Heart right ventricle (tissue), 16 donors: ENCODE measurements around the gene GLCE. TPM values are rescaled to one million over a fixed set of nuclear protein-coding genes. Genes with fewer than 3 reads are reported as not detected.

Source experiments
- ATAC-seq, 8 donors: fragments of 200-7000 bp; cut with Tn5 transposase; one replicate each; pipeline ENCODE4 v1.9.1; 2020; ENCODE audit warnings: mild to moderate bottlenecking in 8 of 8, moderate library complexity in 8 of 8, moderate number of reproducible peaks in 1 of 8
- DNase-seq, 2 donors: peaks; one replicate each; pipeline ENCODE4 v3.0.0-alpha.2; 2020
- H3K27ac ChIP-seq, 10 donors: fragments of 200-600 bp; sonication (generic) in 2 of 10; one replicate each; pipeline versions ENCODE4 v1.5.0 to v1.8.0; 2020 to 2022; ENCODE audit warnings: mild to moderate bottlenecking in 3 of 10
- H3K27me3 ChIP-seq, 7 donors: fragments of 200-600 bp; one replicate each; pipeline ENCODE4 v1.8.0; 2021 to 2022; ENCODE audit warnings: mild to moderate bottlenecking in 2 of 7
- H3K36me3 ChIP-seq, 9 donors: fragments of 200-600 bp; sonication (generic) in 1 of 9; one replicate each; pipeline versions ENCODE4 v1.5.0 to v1.8.0; 2020 to 2022; ENCODE audit warnings: mild to moderate bottlenecking in 2 of 9
- H3K4me1 ChIP-seq, 9 donors: fragments of 200-600 bp; sonication (generic) in 1 of 9; one replicate each; pipeline versions ENCODE4 v1.5.0 to v1.8.0; 2020 to 2022; ENCODE audit warnings: mild to moderate bottlenecking in 4 of 9
- H3K4me3 ChIP-seq, 10 donors: fragments of 200-600 bp; sonication (generic) in 2 of 10; one replicate each; pipeline versions ENCODE4 v1.5.0 to v1.8.0; 2020 to 2022; ENCODE audit warnings: mild to moderate bottlenecking in 7 of 10, moderate library complexity in 2 of 10
- H3K9me3 ChIP-seq, 11 donors: fragments of 200-600 bp in 10 of 11; sonication (generic) in 2 of 11; one replicate each; pipeline versions ENCODE4 v1.5.0 to v1.8.0; 2013 to 2022; ENCODE audit warnings: mild to moderate bottlenecking in 2 of 11, control low read depth in 1 of 11, moderate library complexity in 1 of 11
- CTCF ChIP-seq, 9 donors: fragments of 200-600 bp; sonication (generic) in 2 of 9; IDR thresholded peaks; one replicate each; pipeline versions ENCODE4 v1.5.0 to v1.8.0; 2021 to 2022; ENCODE audit warnings: antibody characterized with exemption in 9 of 9, mild to moderate bottlenecking in 5 of 9, moderate library complexity in 1 of 9
- WGBS, 2 donors: extraction: QIAGEN DNeasy Blood & Tissue Kit; methylation state at CpG; one replicate each; pipeline ENCODE4 v1.1.7; 2013; ENCODE audit warnings: inconsistent platforms in 1 of 2; 5-methylcytosine and 5-hydroxymethylcytosine counted together
- intact Hi-C, 10 donors: fragments of 100-400 bp; cut with DNase I; formaldehyde crosslinking; loops; one replicate each; pipeline versions ENCODE4 v1.11.1 to v1.14.2; 2022
- polyA plus RNA-seq, 2 donors: library from polyadenylated mRNA; stranded (reverse); fragments of 200-250 nt; gene quantifications; one replicate each; pipeline ENCODE4 v1.2.3, GENCODE V29; 2013
- total RNA-seq, 10 donors: library from RNA; stranded (reverse); fragmentation: NEBNext Ultra II Directional in 3 of 10; extraction: Animal tissue kit (Norgen Biotek cat#: 25700) in 3 of 10; gene quantifications; one replicate each; pipeline versions ENCODE4 v1.2.1 to v1.2.4, GENCODE V29; 2021 to 2023
- donor health status: Arrhythmogenic right ventricular cardiomyopathy.
- donor health status: ischemic (EF 13 %, LVEDD 7.1; RV severe dilation, severe dysfunction).
- donor health status: healthy with polysubstance abuse.
- donor health status: DM: no; HTN: yes; CAD: no.
- donor health status: DM: no; HTN: no; CAD: no.
- donor health status: ischemic (EF 25% LVEDD 6.9; RV normal size, moderate dysfunction).
- donor health status: ischemic (EF 25% LVEDD 5.7; RV mildly dilated, moderate dysfunction).
- donor health status: healthy.
- donor health status: DM: yes; HTN: yes; CAD: no.
- donor health status: Ischemic cardiomyopathy.
- donor health status: ischemic (EF 35%, LVEDD 5.7; RV mildly dilated, moderate dysfunction).
- donor health status: nonischemic (EF 11% LVEDD 7.7; RV severe dilation, severe dysfunction).
- donor health status: DM: yes; HTN: yes; CAD: no.
- donor health status: PGD.
- donor health status: ischemic (EF 29% LVEDD 5.4; RV normal size, mild dysfunction).
- donor health status: nonischemic (EF 23%, LVEDD 6.1; RV moderate dilation, normal function).

GLCE gene
- total and polyA plus RNA-seq, 12 donors: 5.4 to 13.3 (median 7.5) TPM

- no peaks in the 10 kb centered on the region for H3K9me3 ChIP-seq
- H3K27ac ChIP-seq: no peak overlapping the region
- H3K4me3 ChIP-seq: no peak overlapping the region
- H3K36me3 ChIP-seq: no peaks in the 10 kb centered on the region
- ATAC-seq (no peak), DNase-seq (no peak)
- TF ChIP-seq CTCF (IDR thresholded peaks at IDR 0.05): no peak
- intact Hi-C loops: no loop called here
- WGBS, 2 donors: 71 to 72% methylated on average over 3 of the region's 3 CpGs
- no peaks in the 10 kb centered on the region for H3K27me3 ChIP-seq
- peaks cover 0 to 11% (median 0%) of the 10 kb centered on the region in 9 donors for H3K4me1 ChIP-seq
These were observed 10.2 kb downstream of the GLCE start for GRCh38 chr15:69170597-69170996.

- Histone ChIP-seq H3K27me3 (no peaks in the 10 kb centered on the region), H3K27ac (no peak overlapping the region), H3K9me3 (no peaks in the 10 kb centered on the region), H3K4me3 (no peak overlapping the region), H3K36me3 (no peaks in the 10 kb centered on the region), H3K4me1 (peaks cover 0 to 10% (median 0%) of the 10 kb centered on the region in 9 donors)
- intact Hi-C loops: no loop called here
- 97 to 99% methylated on average over 2 of the region's 2 CpGs for WGBS, 2 donors
- no peak for DNase-seq
- no peak for ATAC-seq
- TF ChIP-seq CTCF (IDR thresholded peaks at IDR 0.05): no peak
These were observed 12.4 kb downstream of the GLCE start for GRCh38 chr15:69172847-69173246.

- ATAC-seq: no peak
- Histone ChIP-seq H3K4me1 (peaks cover 0 to 4% (median 0%) of the 10 kb centered on the region in 9 donors), H3K36me3 (no peaks in the 10 kb centered on the region), H3K27ac (no peak overlapping the region), H3K4me3 (no peak overlapping the region), H3K27me3 (no peaks in the 10 kb centered on the region), H3K9me3 (no peaks in the 10 kb centered on the region)
- no peak for DNase-seq
- intact Hi-C loops: no loop called here
- TF ChIP-seq CTCF (IDR thresholded peaks at IDR 0.05): no peak
These were observed 15.1 kb downstream of the GLCE start for GRCh38 chr15:69175536-69175935.

GRCh38 chr15:69181424-69181823 is 21.0 kb downstream of the GLCE start:
- DNase-seq: no peak
- ATAC-seq: no peak
- H3K9me3 ChIP-seq: no peaks in the 10 kb centered on the region
- no peak overlapping the region for H3K27ac ChIP-seq
- no peak for TF ChIP-seq CTCF (IDR thresholded peaks at IDR 0.05)
- H3K36me3 ChIP-seq: no peaks in the 10 kb centered on the region
- peaks cover 0 to 3% (median 0%) of the 10 kb centered on the region in 9 donors for H3K4me1 ChIP-seq
- intact Hi-C loops: no loop called here
- no peak overlapping the region for H3K4me3 ChIP-seq
- no peaks in the 10 kb centered on the region for H3K27me3 ChIP-seq

- 96 to 100% methylated on average over 1 of the region's 1 CpG for WGBS, 2 donors
- Histone ChIP-seq H3K9me3 (peaks cover 0 to 12% (median 4%) of the 10 kb centered on the region in 11 donors), H3K27me3 (no peaks in the 10 kb centered on the region), H3K4me1 (peaks cover 0 to 3% (median 0%) of the 10 kb centered on the region in 9 donors), H3K36me3 (no peaks in the 10 kb centered on the region), H3K4me3 (no peak overlapping the region), H3K27ac (no peak overlapping the region)
- no peak for ATAC-seq
- intact Hi-C loops: no loop called here
- no peak for DNase-seq
- TF ChIP-seq CTCF (IDR thresholded peaks at IDR 0.05): no peak
These were observed 24.8 kb downstream of the GLCE start for GRCh38 chr15:69185216-69185615.
